Epithelial cell of proximal tubule (primary cell): ENCODE data around the gene MINDY4B. TPM values are rescaled to one million over a fixed set of nuclear protein-coding genes. Genes with fewer than 3 reads are reported as not detected.

Experiments
- DNase-seq: peaks from one replicate; pipeline ENCODE4 v3.0.0-alpha.2; 2011; ENCODE audit warnings: low read depth
- H3K4me3 ChIP-seq: 2 replicates; pipeline ENCODE4 v1.5.1; 2011; ENCODE audit warnings: low read depth, mild to moderate bottlenecking, low read length
- total RNA-seq: library from RNA; depleted of rRNA; stranded (reverse); fragments of >200 nt; gene quantifications from 2 replicates; pipeline ENCODE4 v1.2.3, GENCODE V29; 2015
- TF ChIP-seq, protein P1 (sequence below): conservative IDR thresholded peaks from 2 replicates; pipeline ENCODE4 v1.5.1; 2012; ENCODE audit warnings: low read depth, mild to moderate bottlenecking, low read length

MINDY4B gene
- total RNA-seq, 1 donor from 2014 or later = not detected

DNA sequence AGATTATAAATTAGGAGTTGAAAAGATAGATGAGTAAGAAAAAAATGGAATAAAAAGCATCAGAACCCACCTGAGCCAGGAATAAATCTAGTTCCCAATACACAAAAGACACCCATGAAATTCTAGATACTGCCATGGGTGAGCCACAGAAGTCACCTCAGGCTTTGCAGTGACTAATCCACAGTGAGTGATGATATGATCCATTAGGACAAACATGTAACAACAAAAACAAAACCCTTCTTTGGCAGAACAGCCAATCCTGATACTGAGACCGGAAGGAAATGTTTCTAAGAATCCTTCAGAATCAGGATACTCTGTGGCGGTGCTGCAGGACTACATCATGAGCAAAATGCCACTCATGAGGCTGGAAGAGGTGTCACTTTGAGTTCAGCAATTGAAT is 15.0 kb upstream of the MINDY4B start:
- DNase-seq = no peak
- TF ChIP-seq, protein P1, sequence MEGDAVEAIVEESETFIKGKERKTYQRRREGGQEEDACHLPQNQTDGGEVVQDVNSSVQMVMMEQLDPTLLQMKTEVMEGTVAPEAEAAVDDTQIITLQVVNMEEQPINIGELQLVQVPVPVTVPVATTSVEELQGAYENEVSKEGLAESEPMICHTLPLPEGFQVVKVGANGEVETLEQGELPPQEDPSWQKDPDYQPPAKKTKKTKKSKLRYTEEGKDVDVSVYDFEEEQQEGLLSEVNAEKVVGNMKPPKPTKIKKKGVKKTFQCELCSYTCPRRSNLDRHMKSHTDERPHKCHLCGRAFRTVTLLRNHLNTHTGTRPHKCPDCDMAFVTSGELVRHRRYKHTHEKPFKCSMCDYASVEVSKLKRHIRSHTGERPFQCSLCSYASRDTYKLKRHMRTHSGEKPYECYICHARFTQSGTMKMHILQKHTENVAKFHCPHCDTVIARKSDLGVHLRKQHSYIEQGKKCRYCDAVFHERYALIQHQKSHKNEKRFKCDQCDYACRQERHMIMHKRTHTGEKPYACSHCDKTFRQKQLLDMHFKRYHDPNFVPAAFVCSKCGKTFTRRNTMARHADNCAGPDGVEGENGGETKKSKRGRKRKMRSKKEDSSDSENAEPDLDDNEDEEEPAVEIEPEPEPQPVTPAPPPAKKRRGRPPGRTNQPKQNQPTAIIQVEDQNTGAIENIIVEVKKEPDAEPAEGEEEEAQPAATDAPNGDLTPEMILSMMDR = no peak
- no peak overlapping the region for H3K4me3 ChIP-seq

GRCh38 chr3:150917951-150918350 is 12.7 kb upstream of the MINDY4B start:
- DNase-seq = no peak
- TF ChIP-seq, protein P1 = no peak
- H3K4me3 ChIP-seq = no peak overlapping the region

GRCh38 chr3:150913133-150913922 is 8.1 kb upstream of the MINDY4B start:
- DNase-seq = no peak
- no peak overlapping the region for H3K4me3 ChIP-seq
- TF ChIP-seq, protein P1 = no peak

GRCh38 chr3:150912501-150912900 is 7.3 kb upstream of the MINDY4B start:
- DNase-seq = no peak
- no peak overlapping the region for H3K4me3 ChIP-seq
- TF ChIP-seq, protein P1 = no peak

GRCh38 chr3:150911771-150912170 is 6.5 kb upstream of the MINDY4B start:
- DNase-seq = no peak
- no peak overlapping the region for H3K4me3 ChIP-seq
- TF ChIP-seq, protein P1 = no peak

GRCh38 chr3:150906461-150906860 is 1.2 kb upstream of the MINDY4B start:
- TF ChIP-seq, protein P1 = no peak
- no peak overlapping the region for H3K4me3 ChIP-seq
- no peak for DNase-seq

- TF ChIP-seq, protein P1 = no peak
- H3K4me3 ChIP-seq = no peak overlapping the region
- no peak for DNase-seq
These were observed 507 bp upstream of the MINDY4B start for GRCh38 chr3:150905746-150906145.
